Testis (tissue), 2 donors: ENCODE measurements around the gene C6orf89.

Source experiments
- POLR2A ChIP-seq: fragments of 450-650 bp; IDR thresholded peaks from one replicate; pipeline ENCODE4 v1.6.1; 2017; ENCODE audit warnings: antibody characterized with exemption, mild to moderate bottlenecking, moderate library complexity
- TF ChIP-seq, protein P1 (sequence below), 3 experiments: fragments of 450-650 bp in 2 of 3; fragments of 200-600 bp in 1 of 3; sonication (generic) in 1 of 3; IDR thresholded peaks; one replicate each; pipeline ENCODE4 v1.5.1; 2016 to 2019; ENCODE audit warnings: antibody characterized with exemption in 3 of 3, mild to moderate bottlenecking in 2 of 3, moderate library complexity in 1 of 3

DNA sequence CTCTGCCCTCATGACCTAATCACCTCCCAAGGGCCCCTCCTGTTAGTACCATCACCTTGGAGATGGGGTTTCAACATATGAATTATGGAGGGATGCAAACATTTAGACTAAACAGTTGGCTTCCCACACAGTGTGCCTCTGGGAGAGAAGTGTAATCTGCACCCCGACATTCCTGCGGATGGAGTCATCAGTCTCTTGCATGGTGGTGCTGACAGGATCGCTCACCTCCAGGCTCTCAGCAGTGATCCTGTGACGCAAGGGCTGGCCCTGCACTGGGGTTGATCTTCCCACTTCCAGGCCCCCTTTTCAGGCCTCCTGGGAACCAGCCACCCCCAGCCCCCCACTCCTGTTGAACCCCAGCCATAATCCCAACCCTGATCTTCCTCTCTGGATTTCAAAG lies 52.8 kb downstream of the C6orf89 start:
- TF ChIP-seq, protein P1, sequence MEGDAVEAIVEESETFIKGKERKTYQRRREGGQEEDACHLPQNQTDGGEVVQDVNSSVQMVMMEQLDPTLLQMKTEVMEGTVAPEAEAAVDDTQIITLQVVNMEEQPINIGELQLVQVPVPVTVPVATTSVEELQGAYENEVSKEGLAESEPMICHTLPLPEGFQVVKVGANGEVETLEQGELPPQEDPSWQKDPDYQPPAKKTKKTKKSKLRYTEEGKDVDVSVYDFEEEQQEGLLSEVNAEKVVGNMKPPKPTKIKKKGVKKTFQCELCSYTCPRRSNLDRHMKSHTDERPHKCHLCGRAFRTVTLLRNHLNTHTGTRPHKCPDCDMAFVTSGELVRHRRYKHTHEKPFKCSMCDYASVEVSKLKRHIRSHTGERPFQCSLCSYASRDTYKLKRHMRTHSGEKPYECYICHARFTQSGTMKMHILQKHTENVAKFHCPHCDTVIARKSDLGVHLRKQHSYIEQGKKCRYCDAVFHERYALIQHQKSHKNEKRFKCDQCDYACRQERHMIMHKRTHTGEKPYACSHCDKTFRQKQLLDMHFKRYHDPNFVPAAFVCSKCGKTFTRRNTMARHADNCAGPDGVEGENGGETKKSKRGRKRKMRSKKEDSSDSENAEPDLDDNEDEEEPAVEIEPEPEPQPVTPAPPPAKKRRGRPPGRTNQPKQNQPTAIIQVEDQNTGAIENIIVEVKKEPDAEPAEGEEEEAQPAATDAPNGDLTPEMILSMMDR (IDR thresholded peaks at IDR 0.05) = no peak
- no peak for TF ChIP-seq POLR2A
